DMS53 treated with DMSO at 0.1 percent for 48 hours (cell line): Measurements from ENCODE around the gene FKBP7.
"Not testable (repeated sequence)": the region's sequence is repeated elsewhere in the genome, so short reads cannot be mapped to it uniquely, and the experiment has no call there.

Source experiments
- DNase-seq: peaks from one replicate; lab custom pipeline; 2025; ENCODE audit not compliant: unreplicated experiment; lab: John Stamatoyannopoulos, UW

The FKBP7 gene

GRCh38 chr2:178491612-178492011 is 13.2 kb upstream of the FKBP7 start:
- no peak for DNase-seq

DNA sequence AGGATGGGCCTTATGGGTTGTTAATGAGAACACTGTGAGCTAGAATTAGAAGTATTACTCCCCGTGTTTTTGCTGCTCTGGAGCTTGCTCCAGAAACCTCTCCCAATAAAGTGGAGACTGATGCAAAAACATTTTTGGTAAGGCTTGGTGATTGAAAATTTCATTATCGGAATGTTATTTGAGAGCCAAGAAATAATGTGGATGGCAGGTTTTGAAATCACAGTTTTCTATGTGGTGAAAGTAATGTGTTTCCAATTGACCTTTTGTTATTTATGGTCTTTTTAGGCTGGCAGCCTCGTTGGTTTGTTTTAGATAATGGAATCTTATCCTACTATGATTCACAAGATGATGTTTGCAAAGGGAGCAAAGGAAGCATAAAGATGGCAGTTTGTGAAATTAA is 7.0 kb upstream of the FKBP7 start:
- DNase-seq, result no peak

DNA sequence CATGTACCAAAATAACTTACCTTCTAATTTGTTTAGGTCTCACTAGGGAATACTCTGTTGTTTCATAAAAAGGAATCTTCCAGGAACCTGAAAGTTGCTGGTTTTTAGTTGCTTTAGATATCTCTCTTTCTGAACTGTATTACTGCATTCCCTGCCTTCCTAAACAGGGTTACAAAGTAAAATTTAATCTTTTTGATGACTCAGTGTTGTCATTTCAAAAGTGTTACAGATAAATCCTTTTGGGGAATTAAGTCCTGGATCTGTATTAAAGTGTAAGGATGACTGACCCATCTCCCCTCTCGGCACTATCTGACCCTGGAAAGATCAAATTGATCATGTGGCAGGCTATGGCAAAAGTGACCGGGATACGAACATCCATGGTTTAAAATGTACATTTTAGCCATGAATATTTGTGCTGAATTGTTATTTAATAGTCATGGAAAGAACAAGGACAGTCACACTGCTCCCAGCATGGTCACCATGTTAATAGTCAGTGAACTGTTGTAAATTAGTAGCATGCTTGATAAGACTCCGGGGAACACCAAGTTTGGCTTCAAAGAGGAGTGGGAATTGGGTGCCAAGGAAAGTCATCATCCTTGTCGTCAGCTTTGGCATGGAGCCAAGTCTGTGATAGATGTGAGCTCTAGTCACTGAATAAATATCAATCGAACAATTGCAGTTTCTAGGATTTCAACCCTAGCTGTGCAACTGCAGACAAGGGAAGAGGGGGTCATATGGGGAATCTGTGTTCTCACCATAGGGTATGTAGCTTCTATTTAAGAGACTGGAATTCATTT is 6.0 kb upstream of the FKBP7 start:
- DNase-seq, result peak; percentile 33

- DNase-seq, result peak; percentile 38
Measured at GRCh38 chr2:178482437-178482836, 4.0 kb upstream of the FKBP7 start.

- DNase-seq, result peak; percentile 98
Measured at GRCh38 chr2:178480227-178481181, 2.1 kb upstream of the FKBP7 start, which contains the start of gene PLEKHA3. TSS of gene PLEKHA3 (plus strand) at chr2:178480457. CDS start at chr2:178480870, 413 bp downstream.

DNA sequence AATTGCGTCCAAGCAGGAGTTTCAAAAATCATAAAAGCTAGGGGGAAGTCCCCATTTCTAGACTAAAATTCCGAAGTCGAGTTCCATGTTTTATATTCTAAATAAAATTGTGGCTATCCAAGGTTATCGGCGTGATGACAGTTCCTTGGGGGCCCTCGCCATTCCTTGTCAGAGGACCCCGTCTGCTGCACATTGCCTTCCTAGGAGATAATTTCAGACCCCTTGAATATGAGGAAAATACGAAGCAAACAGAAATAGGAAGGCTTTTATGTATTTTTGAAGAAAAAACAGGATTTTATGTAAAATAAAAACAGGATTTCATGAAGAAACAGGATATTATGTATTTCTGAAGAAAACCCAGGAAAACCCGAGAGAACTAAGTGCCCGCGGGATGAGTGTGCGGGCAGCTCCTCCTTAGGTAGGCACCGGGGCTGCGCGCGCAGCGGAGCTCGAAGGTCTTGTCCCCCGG is 1.4 kb upstream of the FKBP7 start:
- no peak for DNase-seq

DNA sequence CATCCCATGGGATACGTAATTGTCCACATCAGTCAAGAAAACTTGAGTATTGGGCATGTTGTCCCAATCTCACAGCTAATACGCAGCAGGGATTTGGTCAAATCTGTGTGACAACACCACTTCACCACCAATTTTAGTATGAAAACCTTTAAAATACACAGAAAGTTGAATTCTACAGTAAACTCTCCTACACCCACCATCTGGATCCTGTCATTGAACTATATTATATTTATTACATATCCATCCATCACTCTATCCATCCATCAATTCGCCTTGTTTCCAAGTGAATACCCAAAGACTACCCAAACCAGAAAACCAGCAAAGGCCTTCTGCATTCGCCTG is 846 bp upstream of the FKBP7 start:
- peak; percentile 62 for DNase-seq

DNA sequence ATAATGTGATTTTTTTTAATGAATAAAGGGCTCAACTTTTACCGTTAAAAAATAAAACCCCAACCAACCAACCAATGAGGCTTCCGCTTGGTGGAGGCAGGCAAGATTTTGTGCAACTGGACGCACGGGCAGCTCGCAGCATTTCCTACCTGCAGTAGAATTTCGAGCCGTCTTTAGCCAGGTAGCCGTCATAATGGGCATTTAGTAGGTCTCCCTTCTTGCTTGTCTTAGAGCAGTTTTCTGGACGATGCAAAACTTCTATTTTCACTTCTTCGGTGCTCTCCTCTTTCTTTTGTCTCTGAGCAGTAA is 316 bp downstream of the FKBP7 start:
- peak; percentile 50 for DNase-seq

DNA sequence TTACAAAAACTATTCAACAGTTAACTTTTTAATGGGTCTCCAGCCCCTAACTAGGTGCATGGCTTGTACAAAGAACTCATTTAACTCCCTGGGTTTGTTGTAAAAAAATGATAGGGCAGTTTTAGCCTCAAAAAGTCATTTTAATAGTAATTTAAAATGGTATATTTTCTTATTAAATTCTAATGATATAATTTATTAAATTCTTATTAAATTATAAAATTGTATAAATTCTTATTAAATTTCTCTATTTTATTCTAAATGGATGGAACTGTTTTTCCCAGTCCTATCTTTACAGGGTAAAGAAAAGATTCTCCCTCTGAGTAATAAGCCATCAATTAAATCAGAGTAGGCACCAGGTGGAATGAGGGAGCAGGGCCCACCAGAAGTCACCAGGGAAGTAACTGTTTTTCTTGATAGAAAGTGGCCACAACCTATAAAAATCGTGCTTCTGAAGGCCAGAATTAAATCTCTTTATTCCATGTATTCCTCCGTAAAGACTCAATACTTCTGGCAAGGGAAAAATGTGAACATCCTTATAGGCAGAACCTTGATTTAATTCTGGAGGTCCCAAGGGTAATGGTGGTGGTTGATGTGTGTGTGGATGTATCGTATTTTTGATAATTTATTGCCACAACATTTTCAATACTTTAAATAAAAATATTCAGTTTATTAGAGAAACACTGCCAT is 814 bp downstream of the FKBP7 start:
- DNase-seq, result peak; percentile 22

GRCh38 chr2:178476477-178476876 is 1.9 kb downstream of the FKBP7 start:
- no peak for DNase-seq

DNA sequence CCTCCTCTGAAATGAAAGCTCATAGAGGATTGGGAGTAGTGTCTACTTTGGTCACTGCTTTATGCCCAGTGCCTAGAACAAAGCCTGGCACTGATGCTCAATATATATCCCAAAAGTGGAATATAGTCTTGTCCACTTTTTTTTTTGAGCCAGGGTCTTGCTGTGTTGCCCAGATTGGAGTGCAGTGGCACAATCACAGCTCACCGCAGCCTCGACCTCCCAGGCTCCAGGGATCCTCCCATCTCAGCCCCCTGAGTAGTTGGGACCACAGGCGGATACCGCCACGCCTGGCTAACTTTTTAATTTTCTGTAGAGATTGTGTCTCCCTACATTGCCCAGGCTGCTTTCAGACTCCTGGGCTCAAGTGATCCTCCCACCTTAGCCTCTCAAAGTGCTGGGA is 3.8 kb downstream of the FKBP7 start:
- no peak for DNase-seq

DNA sequence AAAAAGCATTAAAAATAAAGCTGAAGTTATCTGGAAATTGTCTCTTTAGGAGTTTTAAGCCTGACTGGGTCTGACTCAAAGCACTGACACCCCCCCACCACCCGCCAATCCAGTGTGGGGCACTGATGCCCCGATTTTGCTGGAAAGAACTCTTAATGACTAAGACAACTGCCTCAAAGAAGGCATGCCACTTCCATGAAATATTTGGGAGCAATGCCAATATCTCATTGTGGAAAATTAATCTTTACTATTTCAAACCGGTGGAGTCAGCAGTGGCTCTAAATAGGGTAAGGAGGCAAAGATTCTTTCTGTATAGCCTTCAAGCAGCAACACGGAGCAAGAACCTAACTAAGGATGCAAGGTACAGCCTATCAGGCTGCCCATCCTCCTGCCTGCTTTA is 4.5 kb downstream of the FKBP7 start:
- DNase-seq, result no peak

GRCh38 chr2:178473373-178473772 is 5.0 kb downstream of the FKBP7 start:
- no peak for DNase-seq

DNA sequence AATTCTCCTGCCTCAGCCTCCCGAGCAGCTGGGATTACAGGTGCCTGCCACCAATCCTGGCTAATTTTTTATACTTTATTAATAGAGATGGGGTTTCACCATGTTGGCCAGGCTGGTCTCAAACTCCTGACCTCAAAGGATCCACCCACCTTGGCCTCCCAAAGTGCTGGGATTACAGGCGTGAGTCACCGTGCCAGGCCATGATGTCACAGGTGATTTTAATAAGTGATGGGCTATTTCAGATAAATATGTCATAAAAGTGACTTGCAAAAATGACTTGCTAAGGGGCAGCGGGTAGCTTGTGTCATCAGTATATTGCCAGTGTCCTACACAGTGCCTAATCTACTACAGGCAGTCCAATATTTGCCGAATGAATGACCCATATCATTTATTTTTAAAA is 7.1 kb downstream of the FKBP7 start:
- DNase-seq, result not testable (repeated sequence)

DNA sequence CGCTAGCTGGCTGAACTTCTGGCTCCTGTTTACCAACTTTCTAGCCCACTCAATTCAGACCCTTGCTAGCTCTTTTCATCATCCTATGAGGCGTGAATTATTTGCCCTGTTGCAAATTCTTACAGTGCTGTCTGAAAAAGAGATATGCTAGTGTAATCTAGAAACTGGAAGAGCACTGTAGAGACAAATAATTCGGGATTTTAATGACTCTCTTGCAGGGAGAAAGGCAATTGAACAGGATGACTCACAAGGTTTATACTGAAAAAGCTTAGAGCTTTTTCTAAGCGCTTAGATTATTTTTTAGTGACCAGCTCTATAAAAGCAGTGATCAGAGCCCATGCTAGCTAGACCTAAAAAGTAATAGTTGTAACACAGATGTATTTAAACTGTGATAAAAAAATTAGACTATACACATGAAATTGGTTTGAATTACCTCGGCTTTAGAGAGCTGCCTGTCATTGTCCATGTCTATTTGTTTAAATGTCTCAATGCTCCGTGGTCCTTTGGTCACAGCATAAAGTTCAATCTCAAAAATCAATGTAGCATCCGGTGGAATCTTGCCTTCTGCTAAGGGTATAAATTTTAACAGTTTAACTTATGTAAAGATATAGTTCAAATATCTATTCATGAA is 9.1 kb downstream of the FKBP7 start:
- no peak for DNase-seq

- DNase-seq, result no peak
Measured at GRCh38 chr2:178457390-178457886, 21.0 kb downstream of the FKBP7 start.

DNA sequence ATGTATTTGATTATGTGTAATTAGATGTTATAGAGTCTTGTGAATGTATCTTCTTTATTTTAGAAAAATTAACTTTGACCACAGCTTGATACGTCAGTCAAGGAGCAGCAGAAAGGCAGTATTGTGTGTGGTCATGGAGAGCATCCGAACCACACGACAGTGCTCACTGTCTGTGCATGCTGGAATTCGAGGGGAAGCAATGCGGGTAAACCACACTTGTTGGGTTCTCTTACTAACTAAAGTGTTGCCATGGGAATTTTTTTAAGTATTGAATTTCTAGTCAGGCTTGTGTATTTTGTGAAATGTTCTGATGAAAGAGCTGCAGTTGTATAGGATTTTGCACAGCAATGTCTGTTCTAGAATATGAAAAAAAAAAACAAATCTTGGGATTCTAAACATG is 22.5 kb downstream of the FKBP7 start:
- no peak for DNase-seq

DNA sequence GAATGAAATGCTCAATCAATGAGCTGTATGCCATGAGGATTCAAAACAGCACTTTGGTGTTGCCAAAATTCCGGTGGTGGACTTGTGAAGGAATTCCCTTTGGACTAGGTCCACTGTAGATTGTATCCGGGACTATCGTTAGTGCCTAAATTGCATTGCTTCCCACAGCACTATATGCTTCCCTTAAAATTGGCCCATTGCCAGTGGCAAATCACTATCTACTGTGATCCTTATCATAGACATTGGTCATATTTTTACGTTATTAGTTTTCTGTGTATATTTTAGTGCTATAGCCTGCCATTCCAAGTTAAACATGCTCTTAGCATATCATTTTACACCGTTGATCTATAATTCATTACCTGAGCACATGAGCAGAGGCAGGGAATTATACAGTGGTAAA is 25.5 kb downstream of the FKBP7 start:
- no peak for DNase-seq

GRCh38 chr2:178452334-178452733 is 26.1 kb downstream of the FKBP7 start:
- no peak for DNase-seq

DNA sequence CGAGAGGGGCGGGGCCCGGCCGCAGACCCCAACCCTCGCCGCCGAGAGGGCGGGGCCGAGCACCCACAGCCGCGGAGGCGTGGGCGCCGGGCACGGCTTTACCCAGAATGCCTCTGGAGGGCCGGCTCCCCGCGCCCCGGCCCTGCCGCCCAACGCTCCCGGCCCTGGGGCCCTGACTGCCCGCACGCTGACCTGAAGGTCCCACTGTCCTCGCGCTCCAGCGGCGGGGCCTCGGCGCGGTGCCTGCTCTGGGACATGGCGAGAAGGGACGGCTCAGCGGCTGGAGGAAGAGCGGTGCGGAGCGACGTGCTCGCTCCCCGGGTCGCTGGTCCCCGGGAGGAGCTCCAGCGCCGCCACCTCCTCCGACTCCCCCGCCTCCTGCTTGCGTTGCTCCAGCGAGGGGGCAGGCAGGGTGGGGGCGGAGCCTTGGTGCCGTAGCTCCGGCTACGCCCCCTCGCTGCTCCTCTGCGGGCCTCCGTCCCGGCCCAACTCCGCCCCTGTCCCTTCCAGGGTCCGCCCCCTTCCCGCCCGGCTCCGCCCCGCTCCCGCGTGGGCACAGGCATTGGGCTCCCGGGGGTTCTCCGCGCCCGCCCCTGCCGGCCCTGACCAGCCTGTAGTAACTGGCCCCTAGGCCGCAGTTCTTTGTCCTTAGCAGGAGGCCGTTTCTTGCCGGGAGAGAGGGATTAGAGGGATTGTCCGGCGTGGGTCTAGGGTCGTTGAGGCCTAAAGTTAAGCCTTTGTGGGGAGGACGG is 27.4 kb downstream of the FKBP7 start, which contains the start of the genes PJVK and PRKRA:
PJVK (plus strand) TSS at position 605 of the 752 bp plus-strand sequence. CDS start 2,032 bp downstream, outside the sequence.
PRKRA (minus strand) TSS at position 402 of the 752 bp plus-strand sequence; CDS start at position 257, 145 bp downstream.
- DNase-seq, result peak; percentile 96
